Iris pigment epithelial cell (primary cell): ENCODE data around the gene C8B.

Experiments used
- DNase-seq: peaks from one replicate; pipeline ENCODE4 v3.0.0-alpha.2; 2011; ENCODE audit warnings: low read depth

Gene C8B

DNA sequence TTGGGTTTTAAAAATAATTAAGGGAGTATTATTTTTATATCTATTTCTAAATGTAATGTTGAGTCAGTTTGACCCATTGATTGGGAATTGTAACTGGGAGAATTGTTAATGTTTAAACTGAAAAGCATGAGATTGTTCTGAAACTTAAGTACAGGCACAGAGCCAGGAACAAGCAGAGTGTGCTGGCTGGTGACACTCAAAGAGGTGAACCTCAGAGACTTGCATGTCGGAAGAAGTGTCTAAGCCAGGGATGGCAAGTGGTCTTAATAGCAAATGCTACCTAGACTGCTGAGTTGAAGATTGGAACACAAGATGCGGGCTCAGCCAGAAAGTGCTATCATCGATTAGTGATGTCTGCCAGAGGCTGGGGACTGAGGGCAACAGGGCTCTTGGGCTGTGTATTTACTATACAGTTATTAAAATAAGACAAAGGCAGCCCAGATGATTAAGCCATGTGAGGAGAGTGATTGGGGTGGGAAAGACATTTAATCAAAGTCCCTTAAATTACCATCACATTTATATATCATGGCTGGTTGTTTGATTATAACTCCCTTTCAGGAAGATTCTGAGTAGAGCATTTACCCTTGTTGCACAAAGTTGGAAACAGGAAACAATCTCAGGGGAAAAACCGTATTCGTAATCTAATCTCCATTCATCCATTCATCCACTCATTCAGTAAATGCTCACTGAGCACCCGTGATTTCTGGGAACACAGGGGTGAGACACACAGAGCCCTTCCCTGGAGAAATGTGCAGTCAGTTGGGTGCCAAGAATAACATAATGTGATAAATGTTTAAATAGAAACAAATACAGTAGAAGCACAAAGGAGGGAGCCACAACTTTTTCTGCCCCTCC is 68.4 kb downstream of the C8B start:
- DNase-seq, result peak; percentile 28

DNA sequence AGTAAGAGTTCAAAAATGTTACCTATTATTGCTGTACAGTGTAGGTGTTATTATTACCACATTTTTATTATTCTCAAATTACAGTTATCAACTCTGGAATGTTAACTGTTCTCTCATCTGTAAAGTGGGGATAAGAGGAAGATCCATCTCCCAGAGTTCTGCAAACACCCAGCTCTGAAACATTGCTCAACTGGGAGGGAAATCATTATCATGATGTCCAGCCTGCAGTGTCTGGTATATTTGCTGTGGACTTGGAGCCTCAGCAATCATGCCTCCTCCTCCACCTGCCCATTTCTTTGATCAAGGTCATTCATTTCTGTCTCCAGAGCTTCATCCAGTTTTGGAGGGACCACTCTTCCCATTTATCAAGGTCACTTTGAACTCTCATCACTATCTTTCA is 71.8 kb downstream of the C8B start:
- no peak for DNase-seq

DNA sequence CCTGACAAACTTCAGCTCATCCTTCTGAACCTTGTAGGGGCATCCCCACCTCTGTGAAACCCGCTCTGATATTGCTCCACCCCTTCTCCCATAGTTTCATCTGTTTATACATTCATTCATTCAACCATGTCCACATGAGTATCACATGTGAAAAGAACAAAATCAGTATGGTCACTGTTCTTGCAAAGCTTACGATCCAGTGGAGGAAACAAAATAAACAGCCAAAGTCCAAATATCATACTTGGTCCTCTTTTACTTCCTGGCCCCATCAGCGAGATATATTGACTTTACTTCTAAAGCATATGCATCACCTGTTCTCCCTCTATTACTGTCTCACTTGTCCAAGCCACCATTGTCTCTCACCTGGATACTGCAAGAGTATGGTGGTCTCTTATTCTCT is 75.6 kb downstream of the C8B start:
- no peak for DNase-seq

DNA sequence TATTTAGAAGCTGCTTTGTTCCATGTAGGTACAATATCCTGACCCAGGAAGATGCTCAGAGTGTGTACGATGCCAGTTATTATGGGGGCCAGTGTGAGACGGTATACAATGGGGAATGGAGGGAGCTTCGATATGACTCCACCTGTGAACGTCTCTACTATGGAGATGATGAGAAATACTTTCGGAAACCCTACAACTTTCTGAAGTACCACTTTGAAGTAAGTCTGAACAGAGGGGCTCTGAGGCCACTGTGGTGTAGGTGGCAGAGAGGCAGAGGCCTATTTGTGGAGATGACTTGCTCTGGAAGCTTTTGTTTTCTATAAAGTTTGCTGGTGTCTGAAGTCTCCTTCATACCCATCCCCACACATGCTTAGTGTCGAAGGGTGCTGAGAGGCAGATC is 84.4 kb downstream of the C8B start:
- DNase-seq, result no peak

DNA sequence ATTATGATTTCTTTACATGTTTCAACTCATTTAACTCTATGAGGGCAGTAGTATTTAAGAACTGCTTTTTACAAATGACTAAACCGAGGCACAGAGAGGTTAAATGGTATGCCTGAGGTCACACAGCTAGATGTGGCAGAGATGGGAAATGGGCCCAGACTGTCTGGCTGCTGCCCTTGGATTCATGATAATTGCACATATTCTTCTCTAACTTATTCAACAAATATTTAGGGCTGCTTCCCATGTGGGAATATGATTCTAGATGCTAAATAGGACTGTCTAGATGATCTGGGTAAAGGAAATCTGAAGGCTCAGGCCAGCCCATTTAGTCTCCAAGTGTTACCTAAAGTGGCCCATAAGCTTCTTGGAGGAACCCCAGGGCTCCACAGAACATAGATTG is 85.0 kb downstream of the C8B start:
- no peak for DNase-seq
